GM18499 (cell line): ENCODE measurements around the gene GRHPR.

ENCODE experiments used
- ATAC-seq: cut with Tn5 transposase; IDR thresholded peaks from one replicate; pipeline ENCODE4 v1.9.1; 2021; ENCODE audit warnings: moderate number of reproducible peaks; ENCODE audit not compliant: insufficient read depth, unreplicated experiment

Gene GRHPR

GRCh38 chr9:37422289-37423104, at the start of gene GRHPR:
TSS of gene GRHPR (plus strand) at chr9:37422696. CDS start at chr9:37422751, 55 bp downstream.
- peak; percentile 83 for ATAC-seq

GRCh38 chr9:37372839-37373238, 49.7 kb upstream of the GRHPR start:
- ATAC-seq, result no peak

GRCh38 chr9:37373621-37374020, 48.9 kb upstream of the GRHPR start:
- no peak for ATAC-seq

DNA sequence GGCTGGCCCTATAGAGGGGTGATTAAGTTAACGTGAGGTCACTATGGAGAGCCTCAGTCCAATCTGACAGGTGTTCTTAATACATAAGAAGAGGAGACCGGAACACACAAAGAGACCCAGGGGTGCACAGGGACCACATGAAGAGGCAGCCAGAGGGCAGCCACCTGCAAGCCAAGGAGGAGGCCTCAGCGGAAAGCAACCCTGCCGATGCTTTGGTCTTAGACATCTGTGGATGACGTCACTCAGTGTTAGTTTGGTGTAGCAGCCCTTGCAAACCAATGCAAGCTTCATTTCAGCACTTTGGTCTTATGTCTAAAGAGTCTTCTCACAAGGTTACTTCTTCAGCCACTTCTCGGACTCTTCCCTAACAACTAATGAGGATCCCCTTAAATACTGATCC, 47.6 kb upstream of the GRHPR start:
- ATAC-seq, result no peak

DNA sequence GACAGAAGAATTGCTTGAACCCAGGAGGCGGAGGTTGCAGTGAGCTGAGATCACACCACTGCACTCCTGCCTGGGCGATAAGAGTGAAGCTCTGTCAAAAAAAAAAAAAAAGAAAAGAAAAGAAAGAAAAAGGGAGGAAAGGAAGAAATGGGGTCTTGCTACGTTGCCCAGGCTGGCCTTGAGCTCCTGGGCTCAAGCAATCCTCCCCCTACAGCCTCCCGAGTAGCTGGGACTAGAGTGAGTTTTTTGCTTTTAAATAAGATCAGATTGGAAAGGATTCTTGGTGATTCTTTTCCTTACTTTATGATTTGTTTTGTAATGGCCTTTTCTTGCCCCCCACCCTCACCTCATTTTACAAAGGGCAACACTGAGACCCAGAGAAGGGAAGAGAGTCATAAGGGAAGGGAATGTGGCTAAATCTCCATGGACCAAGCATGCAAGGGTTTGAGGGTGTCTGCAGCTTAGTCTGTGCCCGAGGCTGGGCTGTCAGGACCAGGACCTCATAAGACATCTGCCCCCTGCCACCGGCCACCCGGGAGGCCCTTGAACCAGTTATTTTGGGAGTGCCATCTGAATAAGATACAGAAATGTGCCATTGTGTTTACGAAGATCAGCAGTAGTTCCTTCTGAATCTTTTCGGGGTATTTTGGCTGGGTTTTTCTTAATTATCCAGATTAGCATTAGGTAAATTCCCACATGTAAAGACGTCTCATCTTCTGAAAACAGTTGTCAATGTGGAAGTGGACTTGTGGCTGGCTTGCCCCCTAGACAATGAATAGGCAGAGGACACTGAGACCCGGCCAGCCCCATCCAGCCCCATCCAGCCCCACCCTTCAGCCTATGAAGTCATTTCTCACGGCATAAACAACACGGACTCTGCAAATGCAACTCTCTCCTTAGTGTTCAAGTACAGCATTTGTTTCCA, 44.5 kb upstream of the GRHPR start:
- ATAC-seq, result no peak

DNA sequence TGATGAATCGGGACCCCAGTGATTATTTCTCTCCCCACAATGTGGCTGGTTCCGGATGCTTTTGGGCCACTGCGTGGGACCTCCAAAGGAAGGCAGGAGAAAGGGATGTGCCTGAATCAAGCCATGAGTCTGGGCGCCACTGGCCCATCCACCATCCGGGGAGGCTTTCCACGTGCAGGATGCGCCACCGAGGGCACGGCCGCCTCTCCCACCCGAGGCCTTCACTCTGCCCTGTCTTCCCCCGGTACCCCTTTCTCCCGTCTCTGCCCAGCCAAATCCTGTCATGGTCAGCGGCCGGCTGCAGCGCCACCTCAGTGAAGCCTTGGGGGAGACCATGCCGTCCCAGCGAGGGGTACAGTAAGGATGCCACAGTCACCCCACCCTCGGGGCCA, 43.9 kb upstream of the GRHPR start:
- ATAC-seq, result no peak

- ATAC-seq, result no peak
Measured at GRCh38 chr9:37379835-37380234, 42.7 kb upstream of the GRHPR start.

GRCh38 chr9:37380570-37380969, 41.9 kb upstream of the GRHPR start:
- ATAC-seq, result no peak

GRCh38 chr9:37381094-37381741, 41.3 kb upstream of the GRHPR start:
- ATAC-seq, result no peak

GRCh38 chr9:37382161-37382981, 40.1 kb upstream of the GRHPR start:
- ATAC-seq, result no peak

GRCh38 chr9:37382982-37383357, 39.5 kb upstream of the GRHPR start:
- ATAC-seq, result no peak

DNA sequence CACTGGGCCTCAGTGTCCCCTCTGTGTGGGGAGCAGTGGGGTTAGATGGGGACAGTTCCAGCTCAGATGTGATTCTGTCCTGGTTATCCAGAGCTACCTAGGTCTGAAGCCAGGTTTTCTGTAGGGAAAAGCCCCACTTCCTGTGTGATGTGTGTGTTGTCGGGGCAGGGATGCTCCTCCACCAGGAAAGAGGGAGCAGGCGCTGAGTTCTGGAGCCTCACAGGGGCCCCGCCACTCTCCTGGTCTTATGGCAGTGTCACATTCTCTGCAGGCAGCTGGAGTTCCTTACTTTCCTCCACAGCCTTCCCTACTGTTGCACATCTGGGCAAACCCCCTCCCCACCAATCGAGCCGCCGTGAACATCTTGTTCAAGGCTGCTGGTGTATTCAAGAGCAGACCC, 39.1 kb upstream of the GRHPR start:
- no peak for ATAC-seq

- ATAC-seq, result no peak
Measured at GRCh38 chr9:37383876-37384746, 38.4 kb upstream of the GRHPR start.

- no peak for ATAC-seq
Measured at GRCh38 chr9:37385286-37385685, 37.2 kb upstream of the GRHPR start.

GRCh38 chr9:37386988-37387387, 35.5 kb upstream of the GRHPR start:
- ATAC-seq, result no peak

DNA sequence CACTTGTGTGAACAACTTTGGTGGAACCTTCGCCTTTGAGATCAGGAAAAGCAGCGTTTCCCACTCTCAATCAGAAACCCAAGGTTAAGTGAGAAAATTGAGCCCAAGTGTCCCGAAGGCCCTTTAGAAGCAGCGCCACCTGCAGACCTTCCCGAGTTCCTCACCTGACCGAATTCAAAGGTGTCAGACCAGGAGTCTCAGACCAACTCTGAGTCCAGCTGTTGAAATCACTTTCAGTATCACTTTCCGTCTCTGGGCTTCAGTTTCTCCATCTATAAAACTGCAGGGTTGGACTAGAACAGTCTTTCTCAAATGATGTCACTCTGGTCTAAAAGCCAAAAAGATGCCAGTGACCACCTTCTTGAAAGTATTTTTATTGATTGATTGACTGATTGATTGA, 31.7 kb upstream of the GRHPR start:
- peak; percentile 79 for ATAC-seq

GRCh38 chr9:37392272-37392671, 30.2 kb upstream of the GRHPR start:
- no peak for ATAC-seq

- no peak for ATAC-seq
Measured at GRCh38 chr9:37395229-37395628, 27.3 kb upstream of the GRHPR start.

- no peak for ATAC-seq
Measured at GRCh38 chr9:37395663-37396062, 26.8 kb upstream of the GRHPR start.
